ENCODE measurements around the gene SMPD3. TPM values are rescaled to one million over a fixed set of nuclear protein-coding genes. Genes with fewer than 3 reads are reported as not detected.

Gene SMPD3
- total and polyA plus RNA-seq, 9 of the 15 experiments (the other 6 are each of a cell fraction or from before 2014, with no cell fraction given), result 0.03 to 1.2 (median 0.18) TPM

DNA sequence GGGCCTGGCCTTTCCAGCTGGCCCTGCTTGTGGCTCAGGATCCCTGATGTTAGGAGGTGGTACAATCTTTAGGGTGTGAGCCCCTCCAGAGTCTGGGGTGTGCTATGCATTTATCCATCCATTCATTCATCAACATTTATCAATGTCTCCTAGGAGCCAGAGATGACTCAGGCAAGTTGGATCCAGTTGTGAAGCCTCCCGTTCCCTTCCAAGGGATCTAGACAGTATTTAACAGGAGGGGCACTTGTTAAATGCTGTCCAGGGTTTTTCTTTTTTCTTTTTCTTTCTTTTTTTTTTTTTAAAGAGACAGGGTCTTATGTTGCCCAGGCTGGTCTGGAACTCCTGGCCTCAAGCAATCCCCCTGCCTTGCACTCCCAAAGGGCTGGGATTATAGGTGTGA is 42.0 kb upstream of the SMPD3 start:
- no peaks in the 10 kb centered on the region for H3K36me3 ChIP-seq (ENCODE audit: control insufficient read depth, insufficient read depth, low read length)
- FAIRE-seq (no peak), DNase-seq (ENCODE audit: extremely low read depth in 1 of 4, low spot score in 3 of 4) (no peak), ATAC-seq (no peak)
- H2AFZ ChIP-seq (ENCODE audit: low read depth, low read length), result no peak overlapping the region
- no peaks in the 10 kb centered on the region for H3K4me1 ChIP-seq (replicated peaks in 1 of 2; ENCODE audit: control insufficient read depth in 2 of 2, insufficient read depth in 2 of 2, low read length in 2 of 2)
- no peak overlapping the region for H3K4me3 ChIP-seq
- TF ChIP-seq ZNF766 (CRISPR knock-in tag; conservative IDR thresholded peaks at IDR 0.05) (no peak), STAT5A (IDR thresholded peaks at IDR 0.05; ENCODE audit: borderline replicate concordance, low read length) (no peak), ZNF121 (CRISPR knock-in tag; conservative IDR thresholded peaks at IDR 0.05) (no peak), PHF21A (IDR thresholded peaks at IDR 0.05; ENCODE audit: borderline replicate concordance, low read depth) (no peak), NFE2 (IDR thresholded peaks at IDR 0.05; ENCODE audit: low read depth) (no peak), RBM39 (optimal IDR thresholded peaks at IDR 0.05; ENCODE audit: low read depth, low read length) (no peak), KLF16 (IDR thresholded peaks at IDR 0.05) (no peak), ZNF75A (CRISPR knock-in tag; IDR thresholded peaks at IDR 0.05) (no peak)
- TF ChIP-seq, protein P1, sequence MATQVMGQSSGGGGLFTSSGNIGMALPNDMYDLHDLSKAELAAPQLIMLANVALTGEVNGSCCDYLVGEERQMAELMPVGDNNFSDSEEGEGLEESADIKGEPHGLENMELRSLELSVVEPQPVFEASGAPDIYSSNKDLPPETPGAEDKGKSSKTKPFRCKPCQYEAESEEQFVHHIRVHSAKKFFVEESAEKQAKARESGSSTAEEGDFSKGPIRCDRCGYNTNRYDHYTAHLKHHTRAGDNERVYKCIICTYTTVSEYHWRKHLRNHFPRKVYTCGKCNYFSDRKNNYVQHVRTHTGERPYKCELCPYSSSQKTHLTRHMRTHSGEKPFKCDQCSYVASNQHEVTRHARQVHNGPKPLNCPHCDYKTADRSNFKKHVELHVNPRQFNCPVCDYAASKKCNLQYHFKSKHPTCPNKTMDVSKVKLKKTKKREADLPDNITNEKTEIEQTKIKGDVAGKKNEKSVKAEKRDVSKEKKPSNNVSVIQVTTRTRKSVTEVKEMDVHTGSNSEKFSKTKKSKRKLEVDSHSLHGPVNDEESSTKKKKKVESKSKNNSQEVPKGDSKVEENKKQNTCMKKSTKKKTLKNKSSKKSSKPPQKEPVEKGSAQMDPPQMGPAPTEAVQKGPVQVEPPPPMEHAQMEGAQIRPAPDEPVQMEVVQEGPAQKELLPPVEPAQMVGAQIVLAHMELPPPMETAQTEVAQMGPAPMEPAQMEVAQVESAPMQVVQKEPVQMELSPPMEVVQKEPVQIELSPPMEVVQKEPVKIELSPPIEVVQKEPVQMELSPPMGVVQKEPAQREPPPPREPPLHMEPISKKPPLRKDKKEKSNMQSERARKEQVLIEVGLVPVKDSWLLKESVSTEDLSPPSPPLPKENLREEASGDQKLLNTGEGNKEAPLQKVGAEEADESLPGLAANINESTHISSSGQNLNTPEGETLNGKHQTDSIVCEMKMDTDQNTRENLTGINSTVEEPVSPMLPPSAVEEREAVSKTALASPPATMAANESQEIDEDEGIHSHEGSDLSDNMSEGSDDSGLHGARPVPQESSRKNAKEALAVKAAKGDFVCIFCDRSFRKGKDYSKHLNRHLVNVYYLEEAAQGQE (IDR thresholded peaks at IDR 0.05; ENCODE audit: borderline replicate concordance), result no peak
- TF ChIP-seq, protein P1 (CRISPR knock-in tag; IDR thresholded peaks at IDR 0.05; ENCODE audit: low read depth), result no peak
- TF ChIP-seq, protein P2, sequence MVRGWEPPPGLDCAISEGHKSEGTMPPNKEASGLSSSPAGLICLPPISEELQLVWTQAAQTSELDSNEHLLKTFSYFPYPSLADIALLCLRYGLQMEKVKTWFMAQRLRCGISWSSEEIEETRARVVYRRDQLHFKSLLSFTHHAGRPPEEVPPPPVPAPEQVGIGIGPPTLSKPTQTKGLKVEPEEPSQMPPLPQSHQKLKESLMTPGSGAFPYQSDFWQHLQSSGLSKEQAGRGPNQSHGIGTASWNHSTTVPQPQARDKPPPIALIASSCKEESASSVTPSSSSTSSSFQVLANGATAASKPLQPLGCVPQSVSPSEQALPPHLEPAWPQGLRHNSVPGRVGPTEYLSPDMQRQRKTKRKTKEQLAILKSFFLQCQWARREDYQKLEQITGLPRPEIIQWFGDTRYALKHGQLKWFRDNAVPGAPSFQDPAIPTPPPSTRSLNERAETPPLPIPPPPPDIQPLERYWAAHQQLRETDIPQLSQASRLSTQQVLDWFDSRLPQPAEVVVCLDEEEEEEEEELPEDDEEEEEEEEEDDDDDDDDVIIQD (CRISPR knock-in tag; IDR thresholded peaks at IDR 0.05), result no peak
- BruUV-seq (replicated peaks), result no TSS peak
- 0% methylated on average over 1 of the region's 1 CpG for WGBS (ENCODE audit: insufficient coverage, low coverage, missing lambda C conversion rate)
- no peaks in the 10 kb centered on the region; the same call in 1 of the 2 replicates for H4K20me1 ChIP-seq (replicated peaks; ENCODE audit: control insufficient read depth, insufficient read depth, low read length)
- ChIA-PET CTCF (ENCODE audit: low intra/inter-chr PET ratio) (no interaction called here), POLR2A (no interaction called here)
- no peak overlapping the region for H3K27ac ChIP-seq (ENCODE audit: extremely low read depth, low read depth, low read length)
- H3K9ac ChIP-seq (ENCODE audit: insufficient read depth in 1 of 2, low read depth in 2 of 2, low read length in 2 of 2), result no peak overlapping the region
- no peaks in the 10 kb centered on the region for H3K9me3 ChIP-seq (replicated peaks; ENCODE audit: control insufficient read depth, insufficient read depth, low read depth, low read length)
- intact Hi-C loops (cut with micrococcal nuclease), result no loop called here
- H3K4me2 ChIP-seq (ENCODE audit: insufficient read depth, low read length), result no peak overlapping the region
- H3K79me2 ChIP-seq (ENCODE audit: control insufficient read depth, insufficient read depth, low read length), result no peaks in the 10 kb centered on the region
- H3K27me3 ChIP-seq (ENCODE audit: control insufficient read depth in 2 of 2, insufficient read depth in 2 of 2, low read length in 2 of 2), result peaks cover 2 to 23% of the 10 kb centered on the region in 2 experiments; a peak in 3 of 5 replicates
- no peaks in the 10 kb centered on the region for H3K9me1 ChIP-seq (ENCODE audit: control insufficient read depth, insufficient read depth, low read length)
- in situ Hi-C loops (cut with MboI), result no loop called here
